ENCODE data around the gene GRAP2. TPM values are rescaled to one million over a fixed set of nuclear protein-coding genes. Genes with fewer than 3 reads are reported as not detected.
"Not testable (repeated sequence)": the region's sequence is repeated elsewhere in the genome, so short reads cannot be mapped to it uniquely, and the experiment has no call there.

GRAP2 gene
- total RNA-seq, 1 donor from 2014 or later, result not detected

DNA sequence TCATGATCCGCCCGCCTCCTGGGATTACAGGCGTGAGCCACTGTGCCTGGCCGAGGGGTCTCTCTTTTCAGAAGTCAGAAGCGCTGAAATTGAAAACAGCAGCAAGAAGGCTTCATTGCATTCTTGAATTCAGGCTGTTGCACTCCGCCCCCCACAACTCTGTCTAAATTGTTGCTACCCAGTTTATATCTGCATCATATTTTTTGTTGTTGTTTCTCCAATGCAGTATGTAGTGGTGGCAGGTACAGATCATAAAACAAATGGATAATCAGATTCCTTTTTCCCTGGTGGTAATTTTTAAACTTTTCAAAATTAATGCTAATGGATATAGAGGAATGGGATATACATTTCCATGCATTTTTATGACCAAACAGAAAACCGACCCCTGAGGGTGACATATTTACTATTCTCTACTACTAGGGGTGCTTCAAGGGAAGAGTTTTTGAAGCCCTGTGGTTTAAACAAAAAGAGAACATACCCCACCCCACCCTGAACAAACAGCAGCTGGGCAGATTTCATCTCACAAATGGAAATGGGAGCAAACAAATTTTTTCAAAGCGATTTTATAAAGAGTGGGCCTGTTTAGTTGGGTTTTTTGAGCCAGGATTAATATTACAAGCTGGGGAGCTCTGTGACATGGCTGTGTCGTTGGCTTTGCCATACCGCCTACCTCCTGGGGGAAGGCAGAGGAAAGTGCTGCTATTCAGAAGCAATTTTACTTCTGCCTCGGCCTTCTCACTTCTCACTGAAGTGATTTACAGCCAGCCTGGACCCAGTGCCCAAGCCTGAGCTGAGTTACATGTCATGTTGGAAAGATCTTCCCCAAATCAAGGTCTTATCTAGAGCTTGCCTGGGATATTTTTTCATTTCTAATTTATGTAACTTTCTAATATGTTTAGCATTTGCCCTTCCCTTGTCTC lies 43.3 kb downstream of the GRAP2 start:
- TF ChIP-seq CTCF (conservative IDR thresholded peaks at IDR 0.05; ENCODE audit: low read depth, low read length), result no peak
- DNase-seq (ENCODE audit: low read depth), result no peak
- H3K4me3 ChIP-seq (ENCODE audit: low read depth, low read length), result no peak overlapping the region

DNA sequence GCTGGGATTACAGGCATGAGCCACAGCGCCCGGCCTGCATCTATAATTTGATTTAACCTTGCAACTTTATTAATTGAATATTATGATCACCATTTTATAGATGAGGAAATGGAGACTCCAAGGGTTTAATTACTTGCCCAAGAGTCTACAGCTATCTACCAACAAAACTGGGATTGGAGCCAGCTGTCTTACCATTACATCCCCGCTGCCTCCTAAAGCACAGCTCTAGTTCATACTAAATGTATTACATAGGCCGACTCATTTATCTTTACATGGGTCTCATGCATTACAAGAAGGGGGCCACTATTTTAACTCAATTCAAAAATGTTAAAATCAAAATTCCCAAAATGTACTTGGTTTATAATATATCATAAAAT lies 45.2 kb downstream of the GRAP2 start:
- H3K4me3 ChIP-seq (ENCODE audit: low read depth, low read length), result no peak overlapping the region
- TF ChIP-seq CTCF (conservative IDR thresholded peaks at IDR 0.05; ENCODE audit: low read depth, low read length), result no peak
- no peak for DNase-seq (ENCODE audit: low read depth)

GRCh38 chr22:39946503-39947219 lies 45.8 kb downstream of the GRAP2 start:
- no peak overlapping the region for H3K4me3 ChIP-seq (ENCODE audit: low read depth, low read length)
- no peak for TF ChIP-seq CTCF (conservative IDR thresholded peaks at IDR 0.05; ENCODE audit: low read depth, low read length)
- DNase-seq (ENCODE audit: low read depth), result no peak

GRCh38 chr22:39947220-39948216 lies 46.6 kb downstream of the GRAP2 start:
- no peak for TF ChIP-seq CTCF (conservative IDR thresholded peaks at IDR 0.05; ENCODE audit: low read depth, low read length)
- no peak overlapping the region for H3K4me3 ChIP-seq (ENCODE audit: low read depth, low read length)
- DNase-seq (ENCODE audit: low read depth), result no peak

- TF ChIP-seq CTCF (conservative IDR thresholded peaks at IDR 0.05; ENCODE audit: low read depth, low read length), result no peak
- DNase-seq (ENCODE audit: low read depth), result no peak
- no peak overlapping the region for H3K4me3 ChIP-seq (ENCODE audit: low read depth, low read length)
Measured at GRCh38 chr22:39949964-39950737, 49.3 kb downstream of the GRAP2 start.

- not testable (repeated sequence) for DNase-seq (ENCODE audit: low read depth); H3K4me3 ChIP-seq (ENCODE audit: low read depth, low read length)
Measured at GRCh38 chr22:39951603-39952293, 50.9 kb downstream of the GRAP2 start.
